HuH-7.5 (cell line): ENCODE results near the gene KLK15.

Experiments
- DNase-seq: peaks from one replicate; pipeline ENCODE4 v3.0.0; 2011; ENCODE audit warnings: low spot score

KLK15 gene, protein sequence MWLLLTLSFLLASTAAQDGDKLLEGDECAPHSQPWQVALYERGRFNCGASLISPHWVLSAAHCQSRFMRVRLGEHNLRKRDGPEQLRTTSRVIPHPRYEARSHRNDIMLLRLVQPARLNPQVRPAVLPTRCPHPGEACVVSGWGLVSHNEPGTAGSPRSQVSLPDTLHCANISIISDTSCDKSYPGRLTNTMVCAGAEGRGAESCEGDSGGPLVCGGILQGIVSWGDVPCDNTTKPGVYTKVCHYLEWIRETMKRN

DNA sequence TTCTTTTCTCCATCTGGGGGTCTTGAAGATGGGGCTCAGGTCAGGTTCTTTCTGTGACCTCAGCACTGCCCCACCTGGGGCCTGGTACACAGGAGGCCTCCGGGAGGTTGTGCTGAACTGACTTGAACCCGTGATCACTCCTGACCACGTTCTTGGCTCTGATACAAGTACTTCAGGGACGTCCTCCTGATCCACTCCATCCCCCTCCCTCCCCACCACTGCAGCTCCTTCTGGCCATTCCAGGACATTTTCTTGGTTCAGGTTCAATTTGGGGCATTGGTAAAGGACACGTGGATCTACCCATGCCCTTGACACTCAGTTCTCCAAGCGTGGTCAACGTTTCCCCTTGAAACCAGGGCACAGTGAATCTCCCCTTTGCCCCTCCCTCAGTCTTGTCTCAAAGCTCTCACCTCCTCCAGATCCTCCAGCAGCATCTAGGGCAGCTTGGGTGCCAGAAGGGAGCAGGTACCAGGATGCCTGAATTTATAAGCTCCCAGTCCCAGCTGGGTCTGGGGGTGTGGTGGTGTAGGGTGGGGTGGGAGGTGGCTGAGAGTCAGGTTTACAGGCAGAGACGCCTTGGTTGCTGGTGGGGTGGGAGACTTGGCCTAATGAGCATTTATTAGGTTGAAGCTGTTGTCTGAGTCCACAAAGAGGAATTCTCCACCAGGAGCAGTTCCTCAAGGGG lies at the start of gene KLK15:
TSS of gene KLK15 (minus strand) at position 458 of the 685 bp plus-strand sequence. CDS start 2,082 bp downstream, outside the sequence.
- DNase-seq = no peak

DNA sequence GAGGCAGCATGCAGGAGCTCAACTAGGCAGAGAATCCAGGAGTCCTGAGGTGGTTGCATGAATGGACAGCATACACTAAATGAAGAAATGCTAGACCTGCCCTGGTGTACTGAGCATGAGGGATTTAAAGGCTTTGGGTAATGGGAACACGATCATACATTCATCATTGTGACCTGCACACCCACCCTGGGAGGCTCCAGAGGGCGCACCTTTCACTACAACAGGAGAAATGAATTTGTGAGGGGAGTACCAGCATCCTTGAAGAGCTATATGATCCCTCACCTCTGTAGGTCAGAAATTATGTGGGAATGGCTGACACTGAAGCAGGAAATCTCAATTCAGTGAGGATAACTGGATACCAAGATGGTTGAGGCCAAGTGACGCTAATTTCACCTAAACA lies 48.8 kb upstream of the KLK15 start:
- no peak for DNase-seq

DNA sequence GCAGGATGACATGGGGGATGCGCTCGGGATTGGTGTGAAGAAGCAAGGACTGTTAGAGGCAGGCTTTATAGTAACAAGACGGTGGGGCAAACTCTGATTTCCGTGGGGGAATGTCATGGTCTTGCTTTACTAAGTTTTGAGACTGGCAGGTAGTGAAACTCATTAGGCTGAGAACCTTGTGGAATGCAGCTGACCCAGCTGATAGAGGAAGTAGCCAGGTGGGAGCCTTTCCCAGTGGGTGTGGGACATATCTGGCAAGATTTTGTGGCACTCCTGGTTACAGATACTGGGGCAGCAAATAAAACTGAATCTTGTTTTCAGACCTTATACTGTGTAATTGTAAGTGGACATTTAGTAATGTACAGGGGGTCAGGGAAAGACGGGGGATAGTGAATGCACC lies 46.9 kb upstream of the KLK15 start:
- DNase-seq = no peak

DNA sequence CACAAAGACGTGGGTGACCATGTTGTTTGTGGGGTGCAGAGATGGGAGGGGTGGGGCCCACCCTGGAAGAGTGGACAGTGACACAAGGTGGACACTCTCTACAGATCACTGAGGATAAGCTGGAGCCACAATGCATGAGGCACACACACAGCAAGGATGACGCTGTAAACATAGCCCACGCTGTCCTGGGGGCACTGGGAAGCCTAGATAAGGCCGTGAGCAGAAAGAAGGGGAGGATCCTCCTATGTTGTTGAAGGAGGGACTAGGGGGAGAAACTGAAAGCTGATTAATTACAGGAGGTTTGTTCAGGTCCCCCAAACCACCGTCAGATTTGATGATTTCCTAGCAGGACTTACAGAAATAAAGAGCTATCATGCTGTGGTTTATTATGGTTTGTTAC lies 45.5 kb upstream of the KLK15 start:
- no peak for DNase-seq

DNA sequence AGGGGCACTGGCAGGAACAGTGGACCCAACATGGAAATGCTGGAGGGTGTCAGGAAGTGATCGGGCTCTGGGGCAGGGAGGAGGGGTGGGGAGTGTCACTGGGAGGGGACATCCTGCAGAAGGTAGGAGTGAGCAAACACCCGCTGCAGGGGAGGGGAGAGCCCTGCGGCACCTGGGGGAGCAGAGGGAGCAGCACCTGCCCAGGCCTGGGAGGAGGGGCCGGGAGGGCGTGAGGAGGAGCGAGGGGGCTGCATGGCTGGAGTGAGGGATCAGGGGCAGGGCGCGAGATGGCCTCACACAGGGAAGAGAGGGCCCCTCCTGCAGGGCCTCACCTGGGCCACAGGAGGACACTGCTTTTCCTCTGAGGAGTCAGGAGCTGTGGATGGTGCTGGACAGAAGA lies 44.0 kb upstream of the KLK15 start:
- no peak for DNase-seq

DNA sequence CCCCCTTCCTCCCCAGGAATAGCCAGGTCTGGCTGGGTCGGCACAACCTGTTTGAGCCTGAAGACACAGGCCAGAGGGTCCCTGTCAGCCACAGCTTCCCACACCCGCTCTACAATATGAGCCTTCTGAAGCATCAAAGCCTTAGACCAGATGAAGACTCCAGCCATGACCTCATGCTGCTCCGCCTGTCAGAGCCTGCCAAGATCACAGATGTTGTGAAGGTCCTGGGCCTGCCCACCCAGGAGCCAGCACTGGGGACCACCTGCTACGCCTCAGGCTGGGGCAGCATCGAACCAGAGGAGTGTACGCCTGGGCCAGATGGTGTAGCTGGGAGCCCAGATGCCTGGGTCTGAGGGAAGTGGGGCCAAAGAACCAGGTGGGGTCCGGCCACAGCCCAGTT lies 43.1 kb upstream of the KLK15 start:
- no peak for DNase-seq

DNA sequence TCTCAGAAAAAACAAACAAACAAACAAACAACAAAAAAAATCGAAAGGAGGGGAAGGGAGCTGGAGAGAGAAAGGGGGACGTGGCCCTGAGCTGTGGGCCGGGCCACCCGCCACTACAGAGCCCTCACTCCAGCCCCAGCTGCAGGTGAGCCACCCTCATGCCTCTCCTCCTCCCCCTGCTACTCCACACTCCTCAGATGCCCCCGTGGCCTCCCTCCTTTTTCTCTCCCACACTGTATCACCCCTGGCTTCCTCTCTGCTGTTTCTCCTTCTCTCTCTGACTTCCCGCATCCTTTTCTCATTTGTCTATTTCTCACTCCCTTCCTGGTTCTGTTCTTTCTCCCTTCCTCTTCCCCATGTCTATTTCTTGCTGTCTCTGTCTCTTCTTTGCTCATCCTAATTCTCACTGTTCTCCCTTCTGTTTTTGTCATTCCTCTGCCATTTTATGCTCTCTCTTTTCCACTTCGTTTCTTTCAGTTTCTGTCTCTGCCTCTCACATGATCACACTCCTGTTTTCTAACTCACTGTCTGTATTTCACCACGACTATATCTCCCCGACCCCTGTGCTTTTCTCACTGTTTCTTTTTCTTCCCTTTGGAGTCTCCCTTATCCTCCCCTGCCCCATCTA lies 42.5 kb upstream of the KLK15 start:
- no peak for DNase-seq

DNA sequence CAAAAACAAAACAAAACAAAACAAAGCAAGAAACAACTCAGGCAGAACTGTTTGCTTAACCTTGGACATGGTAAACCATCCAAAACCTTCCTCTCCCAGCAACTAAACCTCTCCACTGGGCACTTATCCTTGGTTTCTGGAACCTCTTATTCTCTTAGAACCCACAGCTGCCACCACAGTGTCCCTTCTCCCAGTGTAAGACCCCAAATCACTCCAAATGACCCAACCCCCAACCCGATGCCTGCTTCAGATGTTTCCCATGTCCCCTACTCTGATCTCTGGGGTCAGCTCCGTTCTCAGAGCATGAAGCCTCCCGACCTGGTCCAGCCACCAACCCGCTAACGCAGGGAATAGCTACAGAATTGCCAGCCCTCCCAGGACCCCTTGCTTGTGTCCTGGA lies 40.8 kb upstream of the KLK15 start:
- DNase-seq = no peak

DNA sequence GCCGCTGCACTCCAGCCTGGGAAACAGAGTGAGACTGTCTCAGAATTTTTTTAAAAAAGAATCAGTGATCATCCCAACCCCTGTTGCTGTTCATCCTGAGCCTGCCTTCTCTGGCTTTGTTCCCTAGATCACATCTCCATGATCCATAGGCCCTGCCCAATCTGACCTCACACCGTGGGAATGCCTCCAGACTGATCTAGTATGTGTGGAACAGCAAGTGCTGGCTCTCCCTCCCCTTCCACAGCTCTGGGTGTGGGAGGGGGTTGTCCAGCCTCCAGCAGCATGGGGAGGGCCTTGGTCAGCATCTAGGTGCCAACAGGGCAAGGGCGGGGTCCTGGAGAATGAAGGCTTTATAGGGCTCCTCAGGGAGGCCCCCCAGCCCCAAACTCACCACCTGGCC lies 39.7 kb upstream of the KLK15 start, which contains the start of gene KLK2:
TSS of gene KLK2 (plus strand) at position 384 of the 400 bp plus-strand sequence. CDS start 35 bp downstream, outside the sequence.
- no peak for DNase-seq

DNA sequence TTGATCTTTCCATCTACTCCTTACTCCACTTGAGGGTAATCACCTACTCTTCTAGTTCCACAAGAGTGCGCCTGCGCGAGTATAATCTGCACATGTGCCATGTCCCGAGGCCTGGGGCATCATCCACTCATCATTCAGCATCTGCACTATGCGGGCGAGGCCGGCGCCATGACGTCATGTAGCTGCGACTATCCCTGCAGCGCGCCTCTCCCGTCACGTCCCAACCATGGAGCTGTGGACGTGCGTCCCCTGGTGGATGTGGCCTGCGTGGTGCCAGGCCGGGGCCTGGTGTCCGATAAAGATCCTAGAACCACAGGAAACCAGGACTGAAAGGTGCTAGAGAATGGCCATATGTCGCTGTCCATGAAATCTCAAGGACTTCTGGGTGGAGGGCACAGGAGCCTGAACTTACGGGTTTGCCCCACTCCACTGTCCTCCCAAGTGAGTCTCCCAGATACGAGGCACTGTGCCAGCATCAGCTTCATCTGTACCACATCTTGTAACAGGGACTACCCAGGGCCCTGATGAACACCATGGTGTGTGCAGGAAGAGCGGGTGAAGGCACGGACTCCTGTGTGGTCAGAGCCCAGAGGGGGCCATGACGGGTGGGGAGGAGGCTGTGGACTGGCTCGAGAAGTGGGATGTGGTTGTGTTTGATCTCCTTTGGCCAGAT lies 37.2 kb upstream of the KLK15 start:
- DNase-seq = no peak

DNA sequence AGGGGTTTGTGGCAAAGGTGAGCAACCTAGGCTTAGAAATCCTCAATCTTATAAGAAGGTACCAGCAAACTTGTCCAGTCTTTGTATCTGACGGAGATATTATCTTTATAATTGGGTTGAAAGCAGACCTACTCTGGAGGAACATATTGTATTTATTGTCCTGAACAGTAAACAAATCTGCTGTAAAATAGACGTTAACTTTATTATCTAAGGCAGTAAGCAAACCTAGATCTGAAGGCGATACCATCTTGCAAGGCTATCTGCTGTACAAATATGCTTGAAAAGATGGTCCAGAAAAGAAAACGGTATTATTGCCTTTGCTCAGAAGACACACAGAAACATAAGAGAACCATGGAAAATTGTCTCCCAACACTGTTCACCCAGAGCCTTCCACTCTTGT lies 36.1 kb upstream of the KLK15 start:
- no peak for DNase-seq

DNA sequence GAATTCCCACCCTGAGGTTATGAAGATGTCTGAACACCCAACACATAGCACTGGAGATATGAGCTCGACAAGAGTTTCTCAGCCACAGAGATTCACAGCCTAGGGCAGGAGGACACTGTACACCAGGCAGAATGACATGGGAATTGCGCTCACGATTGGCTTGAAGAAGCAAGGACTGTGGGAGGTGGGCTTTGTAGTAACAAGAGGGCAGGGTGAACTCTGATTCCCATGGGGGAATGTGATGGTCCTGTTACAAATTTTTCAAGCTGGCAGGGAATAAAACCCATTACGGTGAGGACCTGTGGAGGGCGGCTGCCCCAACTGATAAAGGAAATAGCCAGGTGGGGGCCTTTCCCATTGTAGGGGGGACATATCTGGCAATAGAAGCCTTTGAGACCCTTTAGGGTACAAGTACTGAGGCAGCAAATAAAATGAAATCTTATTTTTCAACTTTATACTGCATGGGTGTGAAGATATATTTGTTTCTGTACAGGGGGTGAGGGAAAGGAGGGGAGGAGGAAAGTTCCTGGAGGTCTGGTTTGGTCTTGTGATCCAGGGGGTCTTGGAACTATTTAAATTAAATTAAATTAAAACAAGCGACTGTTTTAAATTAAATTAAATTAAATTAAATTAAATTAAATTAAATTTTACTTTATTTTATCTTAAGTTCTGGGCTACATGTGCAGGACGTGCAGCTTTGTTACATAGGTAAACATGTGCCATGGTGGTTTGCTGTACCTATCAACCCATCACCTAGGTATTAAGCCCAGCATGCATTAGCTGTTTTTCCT lies 28.3 kb upstream of the KLK15 start:
- DNase-seq = no peak

DNA sequence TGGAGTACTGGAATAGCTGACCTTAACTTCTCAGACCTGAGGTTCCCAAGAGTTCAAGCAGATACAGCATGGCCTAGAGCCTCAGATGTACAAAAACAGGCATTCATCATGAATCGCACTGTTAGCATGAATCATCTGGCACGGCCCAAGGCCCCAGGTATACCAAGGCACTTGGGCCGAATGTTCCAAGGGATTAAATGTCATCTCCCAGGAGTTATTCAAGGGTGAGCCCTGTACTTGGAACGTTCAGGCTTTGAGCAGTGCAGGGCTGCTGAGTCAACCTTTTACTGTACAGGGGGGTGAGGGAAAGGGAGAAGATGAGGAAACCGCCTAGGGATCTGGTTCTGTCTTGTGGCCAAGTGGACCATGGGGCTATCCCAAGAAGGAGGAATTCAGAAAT lies 27.6 kb upstream of the KLK15 start:
- DNase-seq = no peak

DNA sequence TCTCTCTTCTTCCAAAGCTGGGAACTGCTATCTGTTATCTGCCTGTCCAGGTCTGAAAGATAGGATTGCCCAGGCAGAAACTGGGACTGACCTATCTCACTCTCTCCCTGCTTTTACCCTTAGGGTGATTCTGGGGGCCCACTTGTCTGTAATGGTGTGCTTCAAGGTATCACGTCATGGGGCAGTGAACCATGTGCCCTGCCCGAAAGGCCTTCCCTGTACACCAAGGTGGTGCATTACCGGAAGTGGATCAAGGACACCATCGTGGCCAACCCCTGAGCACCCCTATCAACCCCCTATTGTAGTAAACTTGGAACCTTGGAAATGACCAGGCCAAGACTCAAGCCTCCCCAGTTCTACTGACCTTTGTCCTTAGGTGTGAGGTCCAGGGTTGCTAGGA lies 26.5 kb upstream of the KLK15 start:
- DNase-seq = no peak

DNA sequence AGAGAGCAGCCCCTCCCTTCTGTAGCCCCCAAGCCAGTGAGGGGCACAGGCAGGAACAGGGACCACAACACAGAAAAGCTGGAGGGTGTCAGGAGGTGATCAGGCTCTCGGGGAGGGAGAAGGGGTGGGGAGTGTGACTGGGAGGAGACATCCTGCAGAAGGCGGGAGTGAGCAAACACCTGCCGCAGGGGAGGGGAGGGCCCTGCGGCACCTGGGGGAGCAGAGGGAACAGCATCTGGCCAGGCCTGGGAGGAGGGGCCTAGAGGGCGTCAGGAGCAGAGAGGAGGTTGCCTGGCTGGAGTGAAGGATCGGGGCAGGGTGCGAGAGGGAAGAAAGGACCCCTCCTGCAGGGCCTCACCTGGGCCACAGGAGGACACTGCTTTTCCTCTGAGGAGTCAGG lies 25.5 kb upstream of the KLK15 start:
- no peak for DNase-seq

DNA sequence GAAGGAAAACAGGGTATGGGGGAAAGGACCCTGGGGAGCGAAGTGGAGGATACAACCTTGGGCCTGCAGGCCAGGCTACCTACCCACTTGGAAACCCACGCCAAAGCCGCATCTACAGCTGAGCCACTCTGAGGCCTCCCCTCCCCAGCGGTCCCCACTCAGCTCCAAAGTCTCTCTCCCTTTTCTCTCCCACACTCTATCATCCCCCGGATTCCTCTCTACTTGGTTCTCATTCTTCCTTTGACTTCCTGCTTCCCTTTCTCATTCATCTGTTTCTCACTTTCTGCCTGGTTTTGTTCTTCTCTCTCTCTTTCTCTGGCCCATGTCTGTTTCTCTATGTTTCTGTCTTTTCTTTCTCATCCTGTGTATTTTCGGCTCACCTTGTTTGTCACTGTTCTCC lies 24.0 kb upstream of the KLK15 start:
- DNase-seq = no peak

DNA sequence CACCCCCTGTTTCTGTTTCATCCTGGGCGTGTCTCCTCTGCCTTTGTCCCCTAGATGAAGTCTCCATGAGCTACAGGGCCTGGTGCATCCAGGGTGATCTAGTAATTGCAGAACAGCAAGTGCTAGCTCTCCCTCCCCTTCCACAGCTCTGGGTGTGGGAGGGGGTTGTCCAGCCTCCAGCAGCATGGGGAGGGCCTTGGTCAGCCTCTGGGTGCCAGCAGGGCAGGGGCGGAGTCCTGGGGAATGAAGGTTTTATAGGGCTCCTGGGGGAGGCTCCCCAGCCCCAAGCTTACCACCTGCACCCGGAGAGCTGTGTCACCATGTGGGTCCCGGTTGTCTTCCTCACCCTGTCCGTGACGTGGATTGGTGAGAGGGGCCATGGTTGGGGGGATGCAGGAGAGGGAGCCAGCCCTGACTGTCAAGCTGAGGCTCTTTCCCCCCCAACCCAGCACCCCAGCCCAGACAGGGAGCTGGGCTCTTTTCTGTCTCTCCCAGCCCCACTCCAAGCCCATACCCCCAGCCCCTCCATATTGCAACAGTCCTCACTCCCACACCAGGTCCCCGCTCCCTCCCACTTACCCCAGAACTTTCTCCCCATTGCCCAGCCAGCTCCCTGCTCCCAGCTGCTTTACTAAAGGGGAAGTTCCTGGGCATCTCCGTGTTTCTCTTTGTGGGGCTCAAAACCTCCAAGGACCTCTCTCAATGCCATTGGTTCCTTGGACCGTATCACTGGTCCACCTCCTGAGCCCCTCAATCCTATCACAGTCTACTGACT lies 21.4 kb upstream of the KLK15 start, which contains the start of gene KLK3:
TSS of gene KLK3 (plus strand) at position 280 of the 775 bp plus-strand sequence. CDS start at position 321, 41 bp downstream.
- DNase-seq = no peak

DNA sequence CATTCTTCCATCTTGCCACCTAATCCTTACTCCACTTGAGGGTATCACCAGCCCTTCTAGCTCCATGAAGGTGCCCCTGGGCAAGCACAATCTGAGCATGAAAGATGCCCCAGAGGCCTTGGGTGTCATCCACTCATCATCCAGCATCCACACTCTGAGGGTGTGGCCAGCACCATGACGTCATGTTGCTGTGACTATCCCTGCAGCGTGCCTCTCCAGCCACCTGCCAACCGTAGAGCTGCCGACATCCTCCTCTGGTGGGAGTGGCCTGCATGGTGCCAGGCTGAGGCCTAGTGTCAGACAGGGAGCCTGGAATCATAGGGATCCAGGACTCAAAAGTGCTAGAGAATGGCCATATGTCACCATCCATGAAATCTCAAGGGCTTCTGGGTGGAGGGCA lies 18.2 kb upstream of the KLK15 start:
- DNase-seq = no peak

DNA sequence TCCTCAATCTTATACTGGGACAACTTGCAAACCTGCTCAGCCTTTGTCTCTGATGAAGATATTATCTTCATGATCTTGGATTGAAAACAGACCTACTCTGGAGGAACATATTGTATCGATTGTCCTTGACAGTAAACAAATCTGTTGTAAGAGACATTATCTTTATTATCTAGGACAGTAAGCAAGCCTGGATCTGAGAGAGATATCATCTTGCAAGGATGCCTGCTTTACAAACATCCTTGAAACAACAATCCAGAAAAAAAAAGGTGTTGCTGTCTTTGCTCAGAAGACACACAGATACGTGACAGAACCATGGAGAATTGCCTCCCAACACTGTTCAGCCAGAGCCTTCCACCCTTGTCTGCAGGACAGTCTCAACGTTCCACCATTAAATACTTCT lies 17.4 kb upstream of the KLK15 start:
- no peak for DNase-seq

DNA sequence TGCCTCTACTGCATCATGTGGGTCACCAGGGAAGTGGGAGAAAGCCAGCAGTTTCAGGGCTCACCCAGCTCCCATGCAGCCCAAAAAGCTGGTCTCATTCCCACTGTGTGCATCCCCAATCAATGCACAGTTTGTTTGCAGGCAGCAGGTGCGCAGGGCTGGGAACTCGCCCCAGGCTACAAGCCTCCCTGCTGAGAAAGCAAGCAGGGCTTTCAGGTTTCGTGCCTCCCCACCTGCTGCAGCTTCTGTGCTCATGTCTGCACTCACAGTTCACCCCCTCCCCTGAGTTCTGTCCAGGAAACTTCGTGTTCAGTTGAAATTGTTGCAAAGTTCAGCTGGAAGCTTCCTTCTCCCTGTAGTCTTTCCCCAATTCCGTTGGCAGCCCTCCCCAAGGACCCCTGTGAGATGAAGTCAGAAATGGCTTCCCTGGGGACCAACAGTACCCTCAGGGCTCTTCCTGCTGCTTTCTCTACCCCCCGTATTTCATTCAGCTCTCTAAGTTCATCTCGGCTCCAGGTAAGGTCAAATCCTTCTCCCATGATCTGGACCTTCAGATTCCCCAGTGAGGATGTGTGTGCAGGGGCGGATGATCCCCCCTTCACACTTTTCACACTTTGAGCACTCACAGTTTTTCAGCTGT lies 11.0 kb upstream of the KLK15 start:
- DNase-seq = no peak
